Type B pancreatic cell (in vitro differentiated cells): Measurements from ENCODE around the gene KLF4. TPM values are rescaled to one million over a fixed set of nuclear protein-coding genes. Genes with fewer than 3 reads are reported as not detected.

ENCODE experiments used
- DNase-seq: peaks from one replicate; pipeline ENCODE4 v3.0.0; 2021; ENCODE audit warnings: mixed read lengths; ENCODE audit not compliant: unreplicated experiment; ENCODE audit errors: extremely low spot score
- H3K27ac Mint-ChIP-seq: 2 replicates; pipeline ENCODE4 v1.8.0; 2021; ENCODE audit warnings: mild to moderate bottlenecking, mixed read lengths
- H3K27me3 Mint-ChIP-seq: 2 replicates; pipeline ENCODE4 v1.8.0; 2021; ENCODE audit warnings: mixed read lengths
- H3K36me3 Mint-ChIP-seq: 2 replicates; pipeline ENCODE4 v1.8.0; 2021; ENCODE audit warnings: mixed read lengths
- H3K4me1 Mint-ChIP-seq: one replicate; pipeline ENCODE4 v1.8.0; 2021; ENCODE audit warnings: mixed read lengths; ENCODE audit not compliant: unreplicated experiment
- H3K4me3 Mint-ChIP-seq: 2 replicates; pipeline ENCODE4 v1.8.0; 2021; ENCODE audit warnings: mild to moderate bottlenecking, mixed read lengths
- H3K9me3 Mint-ChIP-seq: 2 replicates; pipeline ENCODE4 v1.8.0; 2021; ENCODE audit warnings: mixed read lengths
- total RNA-seq: library from RNA; stranded (reverse); gene quantifications from 2 replicates; pipeline ENCODE4 v1.2.1, GENCODE V29; 2021; ENCODE audit warnings: low replicate concordance
- TF ChIP-seq, protein P1 (sequence below): fragments of 200-600 bp; sonication (generic); conservative IDR thresholded peaks from 2 replicates; pipeline ENCODE4 v1.5.0; 2021; ENCODE audit warnings: antibody characterized with exemption, mild to moderate bottlenecking

The KLF4 gene
- total RNA-seq, 1 donor from 2014 or later: 49.5 TPM

DNA sequence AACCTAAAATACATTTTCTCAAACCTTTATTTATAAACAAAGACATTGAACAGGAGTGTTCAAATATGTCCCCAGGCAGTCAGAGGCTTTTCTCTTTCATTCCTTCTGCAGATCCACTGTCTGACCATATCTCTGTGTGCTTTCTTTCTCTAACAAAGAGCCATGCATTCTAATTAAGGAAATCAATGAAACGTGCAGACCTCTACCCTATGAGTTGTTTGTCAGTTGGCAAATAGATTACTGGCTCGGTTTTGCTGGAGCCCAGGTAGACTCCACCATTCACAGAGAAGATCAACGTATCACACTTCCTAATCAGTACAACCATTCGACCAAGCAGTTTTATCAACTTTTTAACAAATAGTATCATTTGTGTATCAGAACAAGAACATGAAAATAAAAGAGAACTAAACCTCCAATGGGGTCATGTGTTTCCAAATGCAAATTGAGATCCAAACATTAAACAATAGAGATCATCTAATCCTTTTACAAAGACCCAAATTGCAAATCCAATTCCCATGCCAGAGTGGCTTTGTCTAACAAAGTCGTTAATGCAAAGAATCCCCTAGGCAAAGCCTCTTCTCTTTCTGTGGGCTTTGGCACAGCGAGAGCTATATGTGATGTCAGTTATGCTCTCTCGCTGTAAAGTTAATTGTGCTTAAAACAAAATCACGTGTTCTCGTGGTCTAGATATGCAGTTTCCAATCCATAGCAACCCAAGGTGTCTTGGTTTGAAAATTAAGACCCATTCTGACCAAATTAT, 16.8 kb downstream of the KLF4 start:
- DNase-seq: no peak
- Mint-ChIP-seq H3K4me3 (no peak overlapping the region), H3K27me3 (peaks cover 7% of the 10 kb centered on the region), H3K4me1 (no peaks in the 10 kb centered on the region), H3K9me3 (no peaks in the 10 kb centered on the region), H3K36me3 (no peaks in the 10 kb centered on the region), H3K27ac (no peak overlapping the region)
- TF ChIP-seq, protein P1, sequence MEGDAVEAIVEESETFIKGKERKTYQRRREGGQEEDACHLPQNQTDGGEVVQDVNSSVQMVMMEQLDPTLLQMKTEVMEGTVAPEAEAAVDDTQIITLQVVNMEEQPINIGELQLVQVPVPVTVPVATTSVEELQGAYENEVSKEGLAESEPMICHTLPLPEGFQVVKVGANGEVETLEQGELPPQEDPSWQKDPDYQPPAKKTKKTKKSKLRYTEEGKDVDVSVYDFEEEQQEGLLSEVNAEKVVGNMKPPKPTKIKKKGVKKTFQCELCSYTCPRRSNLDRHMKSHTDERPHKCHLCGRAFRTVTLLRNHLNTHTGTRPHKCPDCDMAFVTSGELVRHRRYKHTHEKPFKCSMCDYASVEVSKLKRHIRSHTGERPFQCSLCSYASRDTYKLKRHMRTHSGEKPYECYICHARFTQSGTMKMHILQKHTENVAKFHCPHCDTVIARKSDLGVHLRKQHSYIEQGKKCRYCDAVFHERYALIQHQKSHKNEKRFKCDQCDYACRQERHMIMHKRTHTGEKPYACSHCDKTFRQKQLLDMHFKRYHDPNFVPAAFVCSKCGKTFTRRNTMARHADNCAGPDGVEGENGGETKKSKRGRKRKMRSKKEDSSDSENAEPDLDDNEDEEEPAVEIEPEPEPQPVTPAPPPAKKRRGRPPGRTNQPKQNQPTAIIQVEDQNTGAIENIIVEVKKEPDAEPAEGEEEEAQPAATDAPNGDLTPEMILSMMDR: no peak

DNA sequence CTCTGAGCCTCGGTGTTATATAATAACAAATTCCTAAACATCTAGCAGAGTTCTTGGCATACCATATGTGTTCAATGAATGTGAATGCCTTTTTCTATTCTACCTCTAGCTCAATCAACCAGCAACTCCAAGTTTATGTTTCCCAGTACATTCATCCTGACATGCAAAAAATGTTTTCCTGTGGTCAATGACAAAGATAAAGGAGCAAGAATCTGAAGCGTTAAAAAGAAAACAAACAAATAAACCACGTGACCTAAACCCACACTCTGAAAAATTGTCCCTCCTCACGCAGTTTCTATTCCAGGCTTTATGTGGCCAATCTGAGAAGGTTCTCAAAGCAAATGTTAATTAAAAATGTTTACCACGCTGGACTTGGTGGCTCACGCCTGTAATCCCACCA, 18.0 kb downstream of the KLF4 start:
- TF ChIP-seq, protein P1: no peak
- no peaks in the 10 kb centered on the region for H3K36me3 Mint-ChIP-seq
- DNase-seq: no peak
- peaks cover 17% of the 10 kb centered on the region for H3K27me3 Mint-ChIP-seq
- H3K27ac Mint-ChIP-seq: no peak overlapping the region
- no peaks in the 10 kb centered on the region for H3K9me3 Mint-ChIP-seq
- no peak overlapping the region for H3K4me3 Mint-ChIP-seq
- H3K4me1 Mint-ChIP-seq: no peaks in the 10 kb centered on the region

DNA sequence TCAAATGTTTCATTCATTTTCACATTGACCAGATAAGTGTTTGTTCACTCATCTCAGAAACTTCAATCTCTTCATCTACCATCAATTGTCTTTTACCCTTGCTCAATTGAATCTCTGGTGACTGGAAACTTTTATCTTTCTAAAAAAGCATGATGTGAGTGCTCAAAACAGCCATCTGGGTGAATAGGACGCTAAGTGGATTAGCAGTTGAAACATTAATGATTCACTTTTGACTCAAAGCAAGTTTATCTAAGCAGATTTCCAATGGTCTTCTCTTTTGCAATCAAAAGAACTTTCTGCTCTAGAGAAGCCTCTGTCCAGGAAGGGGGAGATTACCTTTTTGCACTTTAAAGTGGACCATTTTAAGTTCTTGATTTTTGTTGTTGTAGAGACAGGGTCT, 22.2 kb downstream of the KLF4 start:
- no peak overlapping the region for H3K27ac Mint-ChIP-seq
- peaks cover 34% of the 10 kb centered on the region for H3K27me3 Mint-ChIP-seq
- TF ChIP-seq, protein P1: no peak
- H3K4me1 Mint-ChIP-seq: peaks cover 5% of the 10 kb centered on the region
- H3K36me3 Mint-ChIP-seq: no peaks in the 10 kb centered on the region
- no peak for DNase-seq
- no peaks in the 10 kb centered on the region for H3K9me3 Mint-ChIP-seq
- no peak overlapping the region for H3K4me3 Mint-ChIP-seq

DNA sequence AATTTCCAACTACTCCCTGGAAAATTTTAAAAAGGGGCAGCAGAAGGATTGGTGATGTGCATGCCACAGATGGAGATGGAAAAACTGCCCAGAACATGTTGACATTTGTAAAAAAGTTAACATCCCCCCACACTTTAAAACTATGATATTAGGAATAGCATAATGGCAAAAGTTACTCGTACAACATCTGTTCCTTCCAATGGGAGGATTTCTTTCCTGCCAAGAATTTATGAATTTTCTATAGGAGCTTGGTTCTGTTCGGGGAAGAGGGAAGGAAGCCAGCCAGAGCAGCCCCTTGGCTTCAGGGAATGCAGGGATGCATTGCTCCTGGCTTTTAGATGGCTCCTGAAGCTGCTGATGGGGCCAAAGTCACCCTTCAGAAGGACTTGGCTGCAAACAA, 22.7 kb downstream of the KLF4 start:
- H3K27me3 Mint-ChIP-seq: peaks cover 34% of the 10 kb centered on the region

DNA sequence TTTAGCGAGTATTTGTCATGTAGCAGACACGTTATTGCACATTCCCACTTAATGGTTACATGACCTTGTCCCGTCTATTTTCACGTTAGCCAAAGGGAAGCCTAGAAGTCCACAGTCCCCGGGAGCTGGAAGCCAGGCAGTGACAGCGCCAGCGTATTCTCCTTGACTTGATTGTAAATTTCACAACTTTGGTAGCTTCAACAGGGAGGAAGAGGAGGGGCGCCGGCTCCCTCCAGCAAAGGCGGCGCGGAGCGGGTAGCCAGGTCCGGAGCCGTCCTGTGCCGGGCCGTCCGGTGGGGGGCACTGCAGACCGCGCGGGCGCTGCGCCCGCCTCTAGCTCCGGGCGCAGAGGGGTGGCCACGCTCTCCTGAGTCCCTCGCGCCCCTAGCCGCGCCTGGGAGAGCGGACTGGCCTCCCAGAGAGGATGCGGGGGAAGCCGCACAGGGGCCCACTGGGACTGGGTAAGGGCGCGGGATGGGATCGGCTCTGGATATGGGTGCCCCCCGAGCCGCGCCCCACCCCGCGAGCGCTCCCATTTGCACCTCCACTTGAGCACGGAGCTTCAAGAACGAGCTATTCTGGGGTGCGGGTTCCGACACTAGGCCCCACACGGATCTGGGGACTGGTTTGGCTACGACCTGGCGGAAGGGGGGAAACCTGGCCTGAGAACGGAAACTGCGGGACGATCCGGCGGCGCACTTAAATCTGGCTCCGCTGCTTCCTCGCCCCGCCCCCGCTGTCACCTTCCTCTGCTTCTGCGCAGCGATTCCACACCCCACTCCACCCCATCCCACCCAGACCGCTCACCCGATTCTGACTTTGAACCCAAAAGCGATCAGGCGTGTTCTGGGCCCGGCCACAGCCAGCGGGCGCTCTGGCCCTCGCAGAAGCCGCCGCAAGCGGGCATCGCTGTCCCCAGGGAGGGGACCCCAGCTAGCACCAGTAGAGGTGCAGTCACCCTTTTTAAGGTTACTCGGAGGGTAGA, 23.8 kb downstream of the KLF4 start:
- DNase-seq: peak; percentile 79
- Mint-ChIP-seq H3K9me3 (no peaks in the 10 kb centered on the region), H3K4me1 (peaks cover 5% of the 10 kb centered on the region), H3K4me3 (peak overlapping the region; percentile 89), H3K36me3 (no peaks in the 10 kb centered on the region), H3K27me3 (peaks cover 38% of the 10 kb centered on the region), H3K27ac (no peak overlapping the region)
- TF ChIP-seq, protein P1: peak; percentile 95

More for the DNA sequence above, 22.7 kb downstream of the KLF4 start:
- H3K36me3 Mint-ChIP-seq: no peaks in the 10 kb centered on the region
- TF ChIP-seq, protein P1: no peak
- no peak overlapping the region for H3K27ac Mint-ChIP-seq
- peaks cover 5% of the 10 kb centered on the region for H3K4me1 Mint-ChIP-seq
- peak overlapping the region; percentile 84 for H3K4me3 Mint-ChIP-seq
- DNase-seq: no peak
- H3K9me3 Mint-ChIP-seq: no peaks in the 10 kb centered on the region
